ENCODE data around the gene NMRK2. TPM values are rescaled to one million over a fixed set of nuclear protein-coding genes. Genes with fewer than 3 reads are reported as not detected.

NMRK2 gene
- total RNA-seq, 1 experiment from 2014 or later, result not detected

DNA sequence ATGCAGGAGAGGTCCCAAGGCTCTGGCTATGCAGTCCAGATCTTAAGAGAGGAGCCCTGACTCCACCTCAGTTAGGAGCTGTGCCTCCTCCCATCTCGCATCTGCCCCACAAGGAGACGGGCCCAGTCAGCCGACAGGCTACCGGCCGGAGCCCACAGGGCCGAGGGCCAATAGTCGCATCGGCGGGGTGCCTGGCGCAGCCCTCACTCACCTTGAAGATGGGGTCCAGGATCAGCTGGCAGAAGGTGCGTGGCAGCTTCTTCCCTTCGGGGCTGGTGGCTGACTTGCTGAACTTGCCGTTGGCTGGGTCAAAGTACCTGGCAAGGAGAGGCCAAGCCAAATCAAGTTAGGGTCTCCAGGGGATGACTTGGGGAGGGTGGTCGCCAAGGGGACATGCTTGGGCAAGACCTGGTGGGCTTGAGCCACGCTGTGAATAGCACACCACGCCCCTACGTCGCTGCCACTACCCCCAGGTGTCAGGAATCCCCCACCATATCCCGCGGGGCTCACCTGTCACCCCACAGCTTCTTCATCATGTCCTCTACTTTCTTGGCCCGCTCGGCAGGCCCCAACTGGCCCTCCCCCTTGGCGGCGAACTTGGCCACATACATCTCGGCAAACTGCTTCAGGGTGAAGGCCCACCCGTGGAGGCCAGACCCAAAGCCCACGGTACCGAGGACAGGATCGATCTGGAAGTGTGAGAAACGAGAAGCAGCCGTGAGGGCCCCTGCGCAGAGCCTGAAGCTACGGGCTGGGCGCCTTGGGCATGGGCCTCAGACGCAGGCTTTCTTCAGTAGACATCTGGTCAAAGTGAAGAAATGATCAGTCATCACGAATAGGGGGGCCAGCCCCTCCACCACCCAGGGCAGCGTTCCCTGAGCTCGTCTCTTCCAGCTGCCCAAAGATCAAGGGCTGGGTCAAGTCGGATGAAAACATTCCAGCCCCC, 49.1 kb downstream of the NMRK2 start:
- DNase-seq (ENCODE audit: low read depth), result no peak

DNA sequence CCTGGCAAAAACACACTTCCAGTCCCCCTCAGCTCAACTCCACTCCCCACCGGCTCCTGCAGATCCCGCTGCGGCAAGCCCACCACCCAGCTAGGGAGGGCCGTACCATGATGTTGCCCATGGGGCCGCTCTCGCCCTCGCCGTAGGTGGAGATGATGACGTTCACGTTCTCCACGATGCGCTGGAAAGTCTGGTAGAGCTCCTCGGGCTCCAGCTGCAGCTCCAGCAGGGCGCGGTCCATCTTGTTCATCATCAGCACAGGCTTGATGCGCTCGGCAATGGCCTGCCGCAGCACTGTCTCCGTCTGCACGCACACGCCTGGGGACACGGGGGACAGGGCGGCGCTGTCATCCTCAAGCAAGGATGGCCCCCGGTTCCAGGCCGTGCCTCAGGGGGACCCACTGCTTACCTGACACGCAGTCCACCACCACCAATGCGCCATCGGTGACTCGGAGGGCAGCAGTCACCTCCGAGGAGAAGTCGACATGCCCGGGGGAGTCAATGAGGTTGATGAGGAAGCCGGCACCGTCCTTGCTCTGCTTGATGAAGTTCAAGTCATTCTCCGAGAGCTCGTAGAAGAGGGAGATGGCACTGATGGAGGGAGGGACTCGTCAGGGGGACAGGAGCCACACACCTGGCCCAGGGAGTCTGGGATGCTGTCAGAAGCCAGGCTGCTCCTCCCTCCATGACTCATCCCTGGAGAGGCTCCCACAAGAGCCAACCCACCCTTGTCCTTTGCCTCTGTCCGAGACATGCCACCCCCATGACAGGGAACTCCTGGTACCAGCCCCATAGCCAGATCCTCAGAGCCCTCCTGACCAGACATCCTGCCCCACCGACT, 50.1 kb downstream of the NMRK2 start:
- peak; percentile 71 for DNase-seq (ENCODE audit: low read depth)

DNA sequence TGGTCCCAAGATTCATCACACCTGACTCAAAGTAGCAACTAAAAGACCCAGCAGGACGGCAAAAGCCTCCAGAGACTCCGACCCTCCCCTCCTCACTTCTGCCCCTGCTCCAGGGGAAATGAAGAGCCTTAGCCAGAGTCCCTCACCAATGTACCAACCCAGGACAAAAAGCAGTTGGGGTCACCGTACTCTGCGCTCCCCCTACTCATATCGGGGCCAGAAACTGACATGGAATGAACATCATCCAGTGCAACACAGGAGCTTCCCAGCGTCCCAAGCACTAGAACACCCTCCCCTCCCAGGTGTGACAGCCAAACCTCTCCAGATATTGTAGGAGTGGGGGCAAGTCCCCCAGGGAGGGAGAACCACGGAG, 50.7 kb downstream of the NMRK2 start:
- no peak for DNase-seq (ENCODE audit: low read depth)

DNA sequence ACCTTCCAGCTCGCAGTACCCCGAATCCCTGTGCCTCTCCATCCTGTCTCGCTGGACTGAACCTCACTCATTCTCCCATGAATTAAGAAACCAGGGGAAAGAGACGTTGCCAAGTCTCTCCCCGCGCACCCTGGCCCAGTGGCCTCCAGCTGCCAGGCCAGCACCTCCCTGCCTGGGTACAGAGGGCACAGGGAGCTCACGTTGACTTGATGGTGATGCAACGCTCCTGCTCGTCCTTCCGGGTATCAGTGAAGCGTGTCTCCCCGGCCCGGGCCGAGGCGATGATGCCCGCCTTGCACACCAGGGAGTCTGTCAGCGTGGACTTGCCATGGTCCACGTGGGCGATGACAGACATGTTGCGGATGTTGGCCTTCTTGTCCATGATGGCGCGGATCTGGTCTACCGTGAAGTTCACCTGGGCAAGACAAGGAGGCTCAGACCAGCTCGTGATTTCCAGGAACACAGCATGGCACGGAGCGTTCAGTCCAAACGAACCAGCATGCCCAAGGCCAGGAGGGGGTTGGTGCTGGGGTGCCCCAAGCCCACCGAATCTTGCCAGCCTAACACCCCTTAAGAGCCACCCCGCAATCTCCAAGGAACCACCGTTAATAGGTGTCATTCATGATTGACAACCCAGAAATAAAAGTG, 51.2 kb downstream of the NMRK2 start:
- DNase-seq (ENCODE audit: low read depth), result peak; percentile 63

DNA sequence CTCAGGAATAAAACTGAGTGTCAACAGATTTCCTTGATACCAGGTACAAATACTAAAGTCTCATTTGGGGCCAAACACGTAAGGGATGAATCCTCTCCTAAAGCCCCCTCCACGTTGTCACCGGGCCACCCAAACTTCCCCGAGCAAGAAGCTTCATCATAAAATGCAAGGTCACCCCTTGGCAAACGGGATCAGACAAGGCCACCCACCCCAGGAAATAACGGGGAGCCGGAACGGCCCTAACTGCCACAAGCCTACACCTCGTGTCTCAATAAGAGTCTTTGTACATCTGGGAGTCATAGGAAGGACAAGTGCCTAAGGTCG, 51.7 kb downstream of the NMRK2 start:
- DNase-seq (ENCODE audit: low read depth), result no peak

DNA sequence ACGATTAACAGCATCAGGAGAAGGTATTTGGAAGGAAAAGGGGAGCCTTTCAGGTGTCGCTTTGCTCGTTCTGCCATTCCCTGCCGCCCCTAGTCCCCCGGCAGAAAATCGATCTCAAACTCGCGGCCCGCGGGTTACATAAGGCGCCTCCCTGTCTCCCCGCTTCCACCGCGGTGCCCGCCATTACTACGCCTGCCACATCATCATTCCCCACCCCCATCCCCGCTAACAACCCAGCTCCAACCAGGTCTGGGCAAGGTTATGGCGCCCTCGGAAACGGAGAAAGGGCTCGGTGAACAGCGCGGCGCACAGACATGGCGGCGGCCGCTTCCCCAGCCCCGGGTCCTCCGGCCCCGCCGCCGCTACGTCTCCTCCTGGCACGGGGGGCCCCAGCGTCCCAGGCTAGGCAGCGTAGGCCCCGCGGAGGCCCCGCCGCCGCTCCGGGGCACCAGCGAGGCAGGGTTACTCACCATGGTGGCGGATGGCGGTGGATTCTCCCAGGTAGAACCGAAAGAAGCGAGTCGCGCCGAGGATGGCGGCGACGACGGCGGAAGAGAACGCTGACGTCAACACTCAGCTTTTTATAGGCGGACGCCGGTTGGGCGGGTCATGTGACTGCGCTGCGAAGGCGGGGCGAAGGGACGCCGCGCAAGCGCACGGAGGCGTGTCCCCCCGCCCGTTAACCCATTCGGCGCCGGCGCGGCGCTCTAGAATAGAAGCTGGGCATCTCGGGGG, 52.2 kb downstream of the NMRK2 start, which contains the start of gene EEF2:
Gene EEF2, minus strand, starts transcription at position 556 of the 735 bp plus-strand sequence. Its CDS starts 83 bp downstream, at position 473.
- peak; percentile 91 for DNase-seq (ENCODE audit: low read depth)

DNA sequence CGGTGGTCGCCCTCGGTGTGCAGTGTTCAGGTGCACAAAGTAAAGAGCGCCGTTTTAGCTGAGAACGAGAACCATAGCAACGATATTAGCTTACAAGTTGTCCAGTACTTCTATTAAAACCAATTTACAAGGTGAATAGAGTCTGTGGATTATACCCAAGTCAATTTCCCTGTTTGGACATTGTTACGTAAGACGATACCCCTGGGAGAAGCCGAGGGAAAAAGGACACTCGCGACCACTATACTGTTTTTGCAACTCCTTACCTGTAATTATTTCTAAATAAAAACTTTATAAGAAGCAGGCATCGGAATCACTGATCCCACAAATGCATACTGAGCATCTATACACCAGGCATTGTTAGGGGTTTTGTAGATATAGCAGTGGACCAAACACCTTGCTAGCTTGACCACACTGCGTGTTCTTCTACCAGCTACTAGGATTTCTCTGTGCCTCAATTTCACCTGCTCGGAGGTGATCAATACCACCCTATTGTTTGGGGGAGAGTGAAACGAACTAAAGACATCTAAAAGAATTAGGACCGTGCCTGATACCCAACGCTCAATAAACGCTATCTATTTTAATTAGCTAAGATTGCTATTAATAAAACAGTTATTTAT, 52.9 kb downstream of the NMRK2 start:
- no peak for DNase-seq (ENCODE audit: low read depth)

DNA sequence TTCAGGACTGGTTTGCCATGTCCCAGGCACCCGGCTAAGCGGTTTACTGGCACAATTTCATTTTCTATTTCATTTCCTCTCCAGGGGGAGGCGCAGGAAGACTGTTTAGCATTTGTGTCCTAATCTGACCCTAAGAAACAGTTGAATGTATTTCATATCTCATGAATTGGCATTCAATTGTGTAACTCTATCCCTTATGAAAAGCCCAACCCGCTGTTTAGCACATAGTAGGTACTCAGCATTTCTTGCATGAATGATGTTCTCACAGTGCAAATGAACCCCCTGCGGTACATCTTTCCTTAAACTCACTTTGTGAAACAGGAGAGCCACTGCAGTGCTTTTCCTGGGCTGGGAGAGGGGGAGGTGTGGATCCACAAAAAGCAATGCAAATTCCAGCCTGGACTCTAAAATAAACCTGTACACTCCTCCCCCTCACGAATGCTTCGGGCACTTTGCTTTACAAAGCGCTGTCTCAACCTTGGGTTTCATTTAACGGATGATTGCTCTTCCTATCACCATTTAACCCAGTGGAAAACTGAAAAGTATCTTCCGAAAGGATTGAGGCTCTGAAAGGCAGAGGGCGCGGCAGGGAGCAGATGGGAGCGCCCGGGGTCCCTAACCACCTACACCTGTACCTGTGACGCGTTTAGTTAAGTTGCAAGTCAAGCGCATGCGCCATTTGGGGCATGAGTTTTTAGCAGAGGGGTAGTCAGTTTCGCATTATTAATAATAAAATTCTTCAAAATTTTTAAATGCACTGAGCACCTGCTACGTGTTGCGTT, 53.6 kb downstream of the NMRK2 start:
- peak; percentile 78 for DNase-seq (ENCODE audit: low read depth)

DNA sequence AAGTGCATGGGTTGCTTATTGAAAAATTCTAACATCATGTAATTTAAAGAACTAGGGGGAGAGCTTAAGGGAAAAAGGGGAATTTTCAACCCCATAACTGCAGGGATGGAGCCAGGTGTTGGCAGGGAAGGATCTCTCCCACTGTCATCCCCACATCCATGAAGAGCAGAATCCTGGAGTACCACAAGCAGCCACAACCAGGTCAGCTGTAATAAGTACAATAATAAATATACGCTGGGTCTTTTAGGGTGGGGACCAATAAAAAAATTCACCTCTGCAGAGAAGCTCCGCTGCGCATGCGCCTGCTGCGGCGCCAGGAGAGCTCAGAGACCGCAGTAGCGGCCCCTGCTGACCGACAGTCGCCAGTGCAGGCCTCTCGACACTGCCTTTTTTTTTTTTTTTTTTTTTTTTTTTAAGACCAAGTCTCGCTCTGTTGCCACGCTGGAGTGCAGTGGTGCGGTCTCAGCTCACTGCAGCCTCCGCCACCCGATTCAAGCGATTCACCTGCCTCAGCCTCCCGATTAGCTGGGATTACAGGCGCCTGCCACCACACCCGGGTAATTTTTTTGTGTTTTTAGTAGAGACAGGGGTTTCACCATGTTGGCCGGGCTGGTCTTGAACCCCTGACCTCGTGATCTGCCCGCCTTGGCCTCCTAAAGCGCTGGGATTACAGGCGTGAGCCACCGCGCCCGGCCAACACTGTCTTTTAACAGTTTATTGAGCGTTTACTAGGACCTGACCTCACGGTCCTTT, 54.9 kb downstream of the NMRK2 start:
- DNase-seq (ENCODE audit: low read depth), result peak; percentile 90

DNA sequence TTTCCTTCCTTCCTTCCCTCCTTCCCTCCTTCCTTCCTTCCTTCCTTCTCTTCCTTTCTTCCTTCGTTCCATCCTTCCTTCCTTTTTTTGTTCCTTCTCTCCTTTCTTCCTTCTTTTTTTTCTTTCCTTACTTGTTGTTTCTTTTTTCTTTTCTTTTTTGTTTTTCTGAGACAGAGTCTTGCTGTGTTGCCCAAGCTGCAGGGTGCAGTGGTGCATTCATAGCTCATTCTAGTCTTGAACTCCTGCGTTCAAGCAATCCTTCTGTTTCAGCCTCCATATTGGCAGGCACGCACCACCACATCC, 57.9 kb downstream of the NMRK2 start:
- no peak for DNase-seq (ENCODE audit: low read depth)

Other genes starting within 250 kb of the NMRK2 start
- 5.2 and 8.6 TPM in 2 replicates for gene PIP5K1C, start 232.6 kb upstream of the NMRK2 start, total RNA-seq (2014; rRNA removed; shearing (Covaris generic))
- gene TJP3, start 224.7 kb upstream of the NMRK2 start, total RNA-seq (2014; rRNA removed; shearing (Covaris generic)), result 0.03 TPM in 1 of 2 replicates, not detected in the other
- 30.9 and 32.6 TPM in 2 replicates for gene APBA3, start 171.4 kb upstream of the NMRK2 start, total RNA-seq (2014; rRNA removed; shearing (Covaris generic))
- gene MRPL54, start 170.4 kb upstream of the NMRK2 start, total RNA-seq (2014; rRNA removed; shearing (Covaris generic)), result 140 and 153 TPM in 2 replicates
- not detected in 2 replicates for gene RAX2, start 160.8 kb upstream of the NMRK2 start, total RNA-seq (2014; rRNA removed; shearing (Covaris generic))
- gene MATK, start 146.7 kb upstream of the NMRK2 start, total RNA-seq (2014; rRNA removed; shearing (Covaris generic)), result 0.86 and 4.0 TPM in 2 replicates
- 2.3 and 3.1 TPM in 2 replicates for gene ZFR2, start 64.0 kb upstream of the NMRK2 start, total RNA-seq (2014; rRNA removed; shearing (Covaris generic))
- 0.11 and 0.42 TPM in 2 replicates for gene ATCAY, start 52.4 kb upstream of the NMRK2 start, total RNA-seq (2014; rRNA removed; shearing (Covaris generic))
- 133 and 135 TPM in 2 replicates for gene DAPK3, start 38.0 kb downstream of the NMRK2 start, total RNA-seq (2014; rRNA removed; shearing (Covaris generic))
- gene EEF2, start 52.4 kb downstream of the NMRK2 start, total RNA-seq (2014; rRNA removed; shearing (Covaris generic)), result 1,288 and 1,386 TPM in 2 replicates
- gene PIAS4, start 74.7 kb downstream of the NMRK2 start, total RNA-seq (2014; rRNA removed; shearing (Covaris generic)), result 25.7 and 31.5 TPM in 2 replicates
- gene ZBTB7A, start 133.8 kb downstream of the NMRK2 start, total RNA-seq (2014; rRNA removed; shearing (Covaris generic)), result 7.9 and 14.8 TPM in 2 replicates
- gene MAP2K2, start 191.1 kb downstream of the NMRK2 start, total RNA-seq (2014; rRNA removed; shearing (Covaris generic)), result 138 and 183 TPM in 2 replicates
- 0.17 TPM in 1 of 2 replicates, not detected in the other for gene CREB3L3, start 220.6 kb downstream of the NMRK2 start, total RNA-seq (2014; rRNA removed; shearing (Covaris generic))
- 19.0 and 23.9 TPM in 2 replicates for gene SIRT6, start 249.5 kb downstream of the NMRK2 start, total RNA-seq (2014; rRNA removed; shearing (Covaris generic))
- gene ANKRD24, start 249.6 kb downstream of the NMRK2 start, total RNA-seq (2014; rRNA removed; shearing (Covaris generic)), result 0.34 and 0.74 TPM in 2 replicates